HepG2 (cell line): ENCODE results near the gene AQP9. TPM values are rescaled to one million over a fixed set of nuclear protein-coding genes. Genes with fewer than 3 reads are reported as not detected.

Source experiments
- ATAC-seq: fragments of 200-7000 bp; cut with Tn5 transposase; 3 replicates; pipeline ENCODE4 v1.9.1; 2020; ENCODE audit warnings: mild to moderate bottlenecking, moderate library complexity
- BruUV-seq: library from RNA; stranded (reverse); fragments of 400-500 nt; replicated peaks from 2 replicates; lab custom pipeline; 2021; lab: Mats Ljungman, UMichigan
- CTCF ChIA-PET: fragments of 300-600 bp; formaldehyde crosslinking; extraction: SDS; loops from one replicate; lab custom pipeline; 2021; ENCODE audit warnings: low total read pairs, inconsistent platforms, low intra/inter-chr PET ratio; lab: Yijun Ruan, JAX
- POLR2A ChIA-PET: fragments of 350-600 bp; sonication (Branson Sonifier 250); formaldehyde crosslinking; loops from one replicate; lab custom pipeline; 2020; ENCODE audit warnings: antibody characterized with exemption, inconsistent platforms; lab: Yijun Ruan, JAX
- DNase-seq: peaks from one replicate; pipeline ENCODE4 v3.0.0-alpha.2; 2015; ENCODE audit warnings: low spot score
- FAIRE-seq: peaks from 3 replicates; lab custom pipeline; 2011; peaks lifted over from hg19 to GRCh38; lab: Jason Lieb, UNC
- H2AFZ ChIP-seq: one replicate; pipeline ENCODE4 v1.6.1; 2011; ENCODE audit warnings: low read length, inconsistent platforms
- H3K27ac ChIP-seq: fragments of 300-600 bp; 3 replicates; pipeline ENCODE4 v1.8.0; 2011; ENCODE audit warnings: mixed run types, mild to moderate bottlenecking, mixed read lengths, low read length, inconsistent platforms; ENCODE audit not compliant: insufficient read depth; ENCODE audit errors: extremely low read length
- H3K27me3 ChIP-seq, 2 experiments: fragments of 200-600 bp in 1 of 2; 2 replicates in 1 of 2; 3 replicates in 1 of 2; pipeline versions ENCODE4 v1.6.0 to v1.8.0; 2011; ENCODE audit warnings: low read length in 2 of 2, mild to moderate bottlenecking in 2 of 2, moderate library complexity in 2 of 2, inconsistent platforms in 1 of 2; ENCODE audit not compliant: insufficient read depth in 2 of 2, control insufficient read depth in 1 of 2
- H3K36me3 ChIP-seq, 2 experiments: fragments of 200-600 bp in 1 of 2; replicated peaks in 1 of 2; 2 replicates in 1 of 2; 3 replicates in 1 of 2; pipeline versions ENCODE4 v1.5.1 to v1.8.0; 2011; ENCODE audit warnings: low read length in 2 of 2, inconsistent platforms in 1 of 2; ENCODE audit not compliant: insufficient read depth in 2 of 2, control insufficient read depth in 1 of 2
- H3K4me1 ChIP-seq: 2 replicates; pipeline ENCODE4 v1.5.1; 2012; ENCODE audit warnings: low read length, inconsistent platforms; ENCODE audit not compliant: insufficient read depth
- H3K4me2 ChIP-seq: 2 replicates; pipeline ENCODE4 v1.6.0; 2011; ENCODE audit warnings: low read depth, low read length, inconsistent platforms
- H3K4me3 ChIP-seq, 3 experiments: fragments of 200-600 bp in 1 of 3; sonication (generic), shearing (Covaris generic) in 1 of 3; replicated peaks in 1 of 3; 2 replicates each; pipeline ENCODE4 v1.5.1; 2011 to 2016; ENCODE audit warnings: low read length in 3 of 3, inconsistent platforms in 2 of 3, low read depth in 2 of 3, mild to moderate bottlenecking in 2 of 3, control low read depth in 1 of 3, mixed read lengths in 1 of 3; ENCODE audit not compliant: insufficient read depth in 1 of 3
- H3K79me2 ChIP-seq: one replicate; pipeline ENCODE4 v1.6.1; 2011; ENCODE audit warnings: low read length, inconsistent platforms; ENCODE audit not compliant: insufficient read depth
- H3K9ac ChIP-seq: 2 replicates; pipeline ENCODE4 v1.6.0; 2011; ENCODE audit warnings: mild to moderate bottlenecking, low read depth, low read length, inconsistent platforms; ENCODE audit not compliant: insufficient read depth
- H3K9me3 ChIP-seq: 2 replicates; pipeline ENCODE4 v1.5.1; 2012; ENCODE audit warnings: mild to moderate bottlenecking, low read length
- H4K20me1 ChIP-seq: 2 replicates; pipeline ENCODE4 v1.6.0; 2011; ENCODE audit warnings: inconsistent platforms, mild to moderate bottlenecking, low read length, moderate library complexity; ENCODE audit not compliant: insufficient read depth
- CTCF ChIP-seq: sonication (generic); formaldehyde crosslinking; IDR thresholded peaks from 2 replicates; pipeline ENCODE4 v1.5.0; 2020; ENCODE audit warnings: mild to moderate bottlenecking, missing genetic modification reagents, moderate library complexity
- KMT2A ChIP-seq: sonication (generic); formaldehyde crosslinking; IDR thresholded peaks from 2 replicates; pipeline ENCODE4 v1.4.0; 2020; ENCODE audit warnings: missing genetic modification reagents
- RAD21 ChIP-seq: fragments of 450-650 bp; formaldehyde crosslinking; IDR thresholded peaks from 2 replicates; pipeline ENCODE4 v1.5.0; 2020; ENCODE audit warnings: mild to moderate bottlenecking
- SMC3 ChIP-seq: IDR thresholded peaks from 2 replicates; pipeline ENCODE4 v1.6.1; 2011; ENCODE audit warnings: low read length, improper control_type of control experiment
- STAG1 ChIP-seq: sonication (generic); formaldehyde crosslinking; IDR thresholded peaks from 2 replicates; pipeline ENCODE4 v1.4.0; 2020; ENCODE audit warnings: missing genetic modification reagents
- TFAP4 ChIP-seq: sonication (generic); IDR thresholded peaks from 2 replicates; pipeline ENCODE4 v1.6.1; 2016; ENCODE audit warnings: low read depth, borderline replicate concordance
- XRCC5 ChIP-seq: fragments of 200-400 bp; formaldehyde crosslinking; optimal IDR thresholded peaks from 2 replicates; pipeline ENCODE3; 2017; ENCODE audit warnings: mild to moderate bottlenecking, low read length
- ZNF20 ChIP-seq: sonication (generic); formaldehyde crosslinking; IDR thresholded peaks from 2 replicates; pipeline ENCODE4 v1.4.0; 2020; ENCODE audit warnings: mild to moderate bottlenecking, moderate library complexity, missing genetic modification reagents
- WGBS: methylation state at CpG from one replicate; pipeline ENCODE4 v1.1.6; 2017; ENCODE audit warnings: low lambda C conversion rate; 5-methylcytosine and 5-hydroxymethylcytosine counted together
- in situ Hi-C: cut with HindIII; loops from 2 replicates; pipeline ENCODE4 v1.10.0; 2017; ENCODE audit warnings: low pct_unique_long_range_greater_than_20kb; ENCODE audit not compliant: extremely low pct_ligation_motif_present
- intact Hi-C: fragments of 100-400 bp; cut with micrococcal nuclease; formaldehyde crosslinking; loops from one replicate; pipeline ENCODE4 v1.10.0; 2022; ENCODE audit not compliant: unreplicated experiment
- polyA plus RNA-seq, 8 experiments: library from polyadenylated mRNA; depleted of rRNA in 3 of 8; stranded (reverse) in 7 of 8; unstranded in 1 of 8; fragments of >200 nt; fragmentation: Illumina TruSeq in 4 of 8; extraction: Trizol in 4 of 8; gene quantifications; 2 replicates each; pipeline versions ENCODE4 v1.2.1 to v1.2.3, GENCODE V29; 2011 to 2016; ENCODE audit warnings: low read depth in 4 of 8, missing spikeins in 1 of 8, mixed read lengths in 1 of 8; ENCODE audit not compliant: insufficient read depth in 1 of 8
- total RNA-seq, 5 experiments: library from RNA; depleted of rRNA; stranded (reverse); fragments of >200 nt; fragmentation: Illumina TruSeq; extraction: Trizol; gene quantifications; 2 replicates each; pipeline ENCODE4 v1.2.3, GENCODE V29; 2016; ENCODE audit warnings: low read depth in 1 of 5

AQP9 gene
- total and polyA plus RNA-seq, 2 of the 13 experiments (the other 11 are each of a cell fraction or from before 2014, with no cell fraction given), result not detected

GRCh38 chr15:58221591-58222241 lies 83.5 kb downstream of the AQP9 start:
- Histone ChIP-seq H3K27me3 (no peaks in the 10 kb centered on the region), H3K4me2 (no peak overlapping the region), H3K79me2 (no peaks in the 10 kb centered on the region), H3K4me3 (no peak overlapping the region), H4K20me1 (no peaks in the 10 kb centered on the region), H3K9me3 (no peaks in the 10 kb centered on the region), H3K36me3 (no peaks in the 10 kb centered on the region), H3K4me1 (no peaks in the 10 kb centered on the region), H3K27ac (no peak overlapping the region), H3K9ac (no peak overlapping the region), H2AFZ (no peak overlapping the region)
- CTCF ChIA-PET, result interaction anchor here (1.5 kb wide), 1 partner anchor 356 kb away, joined by 8 read pairs; no protein-coding TSS in a partner anchor
- in situ Hi-C loops (loop anchor here (10.0 kb wide), 1 partner anchor 533 kb away; no protein-coding TSS in a partner anchor), intact Hi-C loops (no loop called here)
- DNase-seq (peak; percentile 27), FAIRE-seq (peak; percentile 46), ATAC-seq (peak; percentile 96)
- TF ChIP-seq TFAP4, result peak; percentile 25; the same call in 1 of the 2 replicates
- TF ChIP-seq ZNF20 (CRISPR knock-in tag), result no peak
- peak; percentile 82 for TF ChIP-seq CTCF (CRISPR knock-in tag)
- peak; percentile 33; the same call in 1 of the 2 replicates for TF ChIP-seq SMC3
- peak; percentile 46; the same call in 1 of the 2 replicates for TF ChIP-seq RAD21
- TF ChIP-seq KMT2A (CRISPR knock-in tag), result no peak
- TF ChIP-seq XRCC5, result peak; percentile 23
- peak; percentile 80 for TF ChIP-seq STAG1
- 1% methylated on average over 3 of the region's 3 CpGs for WGBS
- no TSS peak for BruUV-seq
- POLR2A ChIA-PET, result no interaction called here
